K562 treated with DMSO at 1 percent for 24 hours (cell line): ENCODE measurements around the gene MED14. TPM values are rescaled to one million over a fixed set of nuclear protein-coding genes. Genes with fewer than 3 reads are reported as not detected.

Experiments used
- total RNA-seq: library from RNA; unstranded; fragments of 300-600 nt; gene quantifications from 2 replicates; pipeline ENCODE4 v1.2.3, GENCODE V29; 2022; ENCODE audit warnings: low read depth; ENCODE audit not compliant: insufficient read depth

The MED14 gene
- 14.4 and 15.5 TPM in 2 replicates for total RNA-seq

GRCh38 chrX:40735325-40736169, at the start of gene MED14:
TSS of gene MED14 (minus strand) at chrX:40735542. CDS start at chrX:40735412, 130 bp downstream.

GRCh38 chrX:40647307-40648197, 87.8 kb downstream of the MED14 start, which contains the start of gene CXorf38:
TSS of gene CXorf38 (minus strand) at chrX:40647561. CDS start at chrX:40647520, 41 bp downstream.

GRCh38 chrX:40623139-40623536, 112.2 kb downstream of the MED14 start, which contains the start of gene MPC1L:
TSS of gene MPC1L (plus strand) at chrX:40623428. CDS start at chrX:40623566, 138 bp downstream.

Other genes with a start within 250 kb of the MED14 start
- gene ATP6AP2, start 154.6 kb downstream of the MED14 start, total RNA-seq, result 35.2 and 45.3 TPM in 2 replicates
- gene MPC1L, start 112.1 kb downstream of the MED14 start, total RNA-seq, result not detected in 2 replicates
- 5.5 and 5.7 TPM in 2 replicates for gene CXorf38, start 88.0 kb downstream of the MED14 start, total RNA-seq